GM18526 (cell line): ENCODE results near the gene PBXIP1.

Experiments
- POLR2A ChIP-seq: IDR thresholded peaks from 3 replicates; pipeline ENCODE4 v1.6.1; 2011; ENCODE audit not compliant: insufficient read length; ENCODE audit errors: extremely low read depth

The PBXIP1 gene

GRCh38 chr1:154967331-154967950 lies 11.5 kb upstream of the PBXIP1 start:
- no peak for TF ChIP-seq POLR2A

DNA sequence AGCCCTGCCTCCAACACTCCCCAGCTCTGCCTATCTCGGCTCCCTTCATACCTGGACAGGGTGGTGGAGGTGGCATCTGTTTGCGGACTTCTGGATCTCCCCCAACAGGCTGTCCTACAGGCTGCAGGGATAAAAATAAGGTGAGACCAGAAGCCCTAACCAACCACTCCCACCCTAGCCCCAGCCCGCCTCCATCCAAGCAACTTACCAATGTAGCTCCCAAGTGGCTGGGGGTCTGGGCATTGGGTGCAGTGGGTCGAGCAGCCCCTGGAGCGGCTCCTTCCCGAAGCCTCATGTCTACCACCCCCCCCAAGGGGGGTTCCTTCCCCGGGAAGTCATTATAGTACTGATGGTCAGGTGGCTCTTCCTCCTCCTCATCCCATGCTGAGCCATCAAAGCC lies 10.2 kb upstream of the PBXIP1 start:
- TF ChIP-seq POLR2A = no peak

DNA sequence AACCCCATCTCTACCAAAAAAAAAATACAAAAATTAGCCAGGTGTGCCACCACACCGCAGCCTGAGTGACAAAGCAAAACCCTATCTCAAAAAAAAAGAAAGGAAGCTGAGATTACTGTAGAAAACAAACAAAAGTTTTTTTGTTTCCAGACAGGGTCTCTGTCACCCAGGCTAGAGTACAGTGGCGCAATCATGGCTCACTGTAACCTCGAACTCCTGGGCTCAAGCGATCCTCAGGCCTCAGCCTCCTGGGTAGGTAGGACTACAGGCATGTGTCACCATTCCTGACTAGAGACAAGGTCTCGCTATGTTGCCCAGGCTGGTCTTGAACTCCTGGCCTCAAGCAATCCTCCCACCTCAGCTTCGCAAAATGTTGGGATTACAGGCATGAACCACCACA lies 8.5 kb upstream of the PBXIP1 start:
- TF ChIP-seq POLR2A = no peak

DNA sequence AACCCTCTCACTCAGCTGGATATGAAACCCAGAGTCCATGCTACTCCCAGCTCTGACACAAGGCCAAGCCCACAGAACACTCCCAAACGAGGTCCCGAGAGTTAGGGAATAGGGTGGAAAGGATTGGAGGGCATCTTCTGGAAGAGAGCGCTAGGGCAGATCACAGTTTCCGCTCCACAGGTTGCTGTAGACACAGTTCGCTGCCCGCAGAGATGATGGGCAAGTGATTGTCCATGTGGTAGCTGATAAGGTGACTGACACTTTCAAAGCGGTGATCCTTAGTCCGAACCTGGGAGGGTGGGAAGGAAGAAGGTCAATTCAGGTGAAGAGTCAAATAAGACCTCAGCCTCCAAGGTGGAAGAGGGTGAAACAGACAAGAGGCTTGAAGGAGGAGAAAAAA lies 7.7 kb upstream of the PBXIP1 start:
- TF ChIP-seq POLR2A = no peak

DNA sequence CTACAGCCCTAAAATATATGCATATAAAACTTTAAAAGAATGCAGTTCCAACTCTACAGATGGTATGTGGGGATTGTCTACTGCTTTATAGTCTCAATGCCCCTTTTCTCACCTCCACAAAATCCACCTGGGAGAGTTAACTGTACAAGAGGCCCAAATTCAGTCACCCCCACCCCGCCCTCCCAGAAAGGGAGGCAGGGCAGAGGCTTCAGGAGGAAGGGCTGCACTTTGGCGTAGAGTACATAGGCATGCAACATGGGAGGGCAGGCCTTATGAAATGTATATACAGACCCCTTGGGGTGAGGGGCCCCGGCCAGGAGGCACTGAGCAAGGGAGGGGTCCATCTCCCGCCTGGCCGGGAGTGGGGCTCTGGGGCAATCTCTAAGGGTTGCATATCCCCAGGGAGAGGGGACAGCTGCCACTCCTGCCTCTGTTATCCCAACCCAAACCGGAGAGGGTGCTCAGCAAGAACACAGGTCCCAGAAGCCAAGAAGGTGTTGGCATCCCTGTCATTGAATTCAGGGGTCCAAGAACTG lies 7.0 kb upstream of the PBXIP1 start:
- peak; percentile 13 for TF ChIP-seq POLR2A

DNA sequence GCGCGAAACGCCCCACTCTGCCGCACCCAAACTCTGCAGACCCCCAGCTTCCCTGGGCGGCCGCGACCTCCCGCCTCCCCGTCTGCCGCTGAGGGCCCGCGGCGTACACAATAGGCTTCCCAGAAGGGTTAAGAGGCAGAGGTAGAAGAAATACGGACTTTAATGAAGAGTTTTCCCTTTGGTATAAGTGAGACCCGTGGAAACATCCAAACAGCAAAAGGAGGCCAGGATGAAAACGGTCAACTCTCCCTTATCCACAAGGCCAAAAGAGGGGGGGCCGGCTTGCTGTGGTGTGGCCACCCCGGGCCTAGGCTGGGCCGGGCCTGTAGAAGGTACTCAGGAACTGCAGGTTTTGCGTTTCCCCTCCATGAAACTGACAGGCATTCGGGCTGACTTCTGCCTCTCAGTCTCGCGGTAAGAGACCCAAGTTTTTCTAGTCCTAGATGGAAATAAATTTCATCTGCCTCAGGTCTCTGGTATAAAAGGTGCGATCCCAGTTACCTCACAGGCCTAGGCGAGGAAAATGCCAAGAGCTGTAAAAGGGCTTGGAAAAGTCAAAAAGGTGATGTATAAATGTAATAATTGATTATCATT lies 6.4 kb upstream of the PBXIP1 start:
- TF ChIP-seq POLR2A = no peak

GRCh38 chr1:154961207-154962155 lies 5.6 kb upstream of the PBXIP1 start, which contains the start of gene PYGO2:
Gene PYGO2 (minus strand): TSS chr1:154961782. CDS start chr1:154961576, 206 bp downstream.
- TF ChIP-seq POLR2A = peak; percentile 88

GRCh38 chr1:154960446-154961136 lies 4.7 kb upstream of the PBXIP1 start:
- no peak for TF ChIP-seq POLR2A

DNA sequence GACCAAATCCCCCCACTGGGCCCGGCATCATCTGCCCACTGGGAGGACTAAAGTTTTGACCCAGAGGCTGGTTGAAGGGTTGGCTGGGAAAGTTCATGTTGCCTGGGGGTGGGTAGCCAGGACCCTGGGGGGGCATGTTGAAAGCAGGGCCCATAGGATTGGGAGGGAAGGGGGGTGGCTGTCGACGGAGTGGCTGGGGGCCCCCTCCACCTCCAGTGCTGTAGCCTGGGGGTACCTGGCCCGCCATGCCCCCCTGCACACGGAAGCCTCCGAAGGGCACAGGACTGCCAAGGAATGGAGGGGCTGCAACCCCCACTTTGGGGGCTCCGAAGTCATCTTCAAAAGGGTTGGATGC lies 3.5 kb upstream of the PBXIP1 start:
- no peak for TF ChIP-seq POLR2A

- TF ChIP-seq POLR2A = no peak
Measured at GRCh38 chr1:154958681-154959425, 3.0 kb upstream of the PBXIP1 start.

GRCh38 chr1:154958036-154958435 lies 2.1 kb upstream of the PBXIP1 start:
- TF ChIP-seq POLR2A = no peak

DNA sequence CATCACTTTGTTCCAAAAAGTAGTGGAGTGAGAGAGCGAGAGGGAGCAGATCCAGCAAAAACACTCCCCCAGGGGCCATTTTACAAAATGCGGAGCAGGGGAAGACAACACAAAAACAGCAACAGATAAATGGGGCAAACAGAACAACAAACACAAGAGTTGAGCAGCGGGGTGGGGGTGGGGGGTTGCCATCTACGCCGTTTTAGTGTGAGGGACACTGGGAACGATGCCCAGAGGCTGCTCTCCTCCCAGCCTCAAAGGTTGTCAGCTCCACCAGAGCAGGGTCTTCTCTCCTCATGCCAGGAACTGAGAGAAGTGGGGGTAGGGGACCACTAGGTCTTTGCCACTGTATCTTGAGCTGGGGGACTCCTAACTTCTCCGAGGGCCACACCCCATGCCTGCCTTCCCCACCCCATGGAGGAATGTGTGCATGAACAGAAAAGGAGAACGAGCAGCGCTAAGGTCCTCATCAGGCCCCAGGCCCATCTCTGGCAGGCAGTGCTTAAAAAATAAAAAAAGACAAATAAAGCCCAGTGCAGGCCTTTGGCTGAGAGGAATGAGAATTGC lies 1.3 kb upstream of the PBXIP1 start:
- TF ChIP-seq POLR2A = no peak

GRCh38 chr1:154956544-154956941 lies 644 bp upstream of the PBXIP1 start:
- no peak for TF ChIP-seq POLR2A

DNA sequence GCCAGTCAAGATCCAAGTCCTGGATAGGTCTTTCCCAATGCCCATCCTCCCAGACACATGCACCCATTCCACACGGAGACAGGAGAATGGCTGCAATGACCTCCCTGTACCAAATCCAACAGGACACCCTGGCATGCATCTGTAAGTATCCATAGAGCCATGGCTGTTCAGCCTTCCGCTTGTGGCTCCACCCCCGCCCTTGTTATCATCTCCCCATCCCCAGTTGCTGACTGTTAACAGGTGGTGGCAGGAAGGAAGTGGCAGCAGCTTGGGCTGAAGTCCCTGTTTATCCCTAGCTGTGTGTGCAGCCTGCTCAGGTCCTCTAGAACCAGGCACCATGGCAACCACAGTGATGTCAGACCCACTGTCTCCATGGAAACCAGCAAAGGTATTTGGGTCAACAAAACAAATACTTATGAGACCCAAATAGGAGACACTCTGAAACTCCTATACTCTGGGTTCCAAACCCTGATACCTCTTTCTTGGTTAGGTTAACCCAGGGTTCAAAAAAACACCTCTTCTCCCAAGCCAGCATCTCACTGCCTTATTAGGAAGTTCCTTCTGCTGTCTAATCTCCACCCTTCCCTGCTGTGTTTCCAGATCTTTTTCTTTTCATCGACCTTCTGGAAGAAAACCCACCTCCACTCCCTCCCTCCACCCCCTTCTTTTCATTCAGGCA lies 721 bp downstream of the PBXIP1 start:
- peak; percentile 26 for TF ChIP-seq POLR2A

- TF ChIP-seq POLR2A = no peak
Measured at GRCh38 chr1:154954541-154954940, 1.4 kb downstream of the PBXIP1 start.
